H7 (cell line): ENCODE data around the gene GGA1. TPM values are rescaled to one million over a fixed set of nuclear protein-coding genes. Genes with fewer than 3 reads are reported as not detected.

Experiments
- DNase-seq: peaks from one replicate; pipeline ENCODE4 v3.0.0; 2012
- H3K27me3 ChIP-seq: 2 replicates; pipeline ENCODE4 v1.6.0; 2011; ENCODE audit warnings: mild to moderate bottlenecking, low read length; ENCODE audit not compliant: control insufficient read depth, insufficient read depth
- H3K36me3 ChIP-seq: replicated peaks from 2 replicates; pipeline ENCODE4 v1.5.1; 2011; ENCODE audit warnings: low read length; ENCODE audit not compliant: control insufficient read depth, insufficient read depth
- H3K4me3 ChIP-seq: 2 replicates; pipeline ENCODE4 v1.5.1; 2011; ENCODE audit warnings: low read depth, mild to moderate bottlenecking, control low read depth, low read length, moderate library complexity; ENCODE audit not compliant: insufficient read depth
- total RNA-seq: library from RNA; depleted of rRNA; stranded (reverse); fragments of >200 nt; shearing (Covaris generic); gene quantifications from 2 replicates; pipeline ENCODE4 v1.2.3, GENCODE V29; 2014

The GGA1 gene
- total RNA-seq, 1 experiment from 2014 or later = 67.9 TPM

DNA sequence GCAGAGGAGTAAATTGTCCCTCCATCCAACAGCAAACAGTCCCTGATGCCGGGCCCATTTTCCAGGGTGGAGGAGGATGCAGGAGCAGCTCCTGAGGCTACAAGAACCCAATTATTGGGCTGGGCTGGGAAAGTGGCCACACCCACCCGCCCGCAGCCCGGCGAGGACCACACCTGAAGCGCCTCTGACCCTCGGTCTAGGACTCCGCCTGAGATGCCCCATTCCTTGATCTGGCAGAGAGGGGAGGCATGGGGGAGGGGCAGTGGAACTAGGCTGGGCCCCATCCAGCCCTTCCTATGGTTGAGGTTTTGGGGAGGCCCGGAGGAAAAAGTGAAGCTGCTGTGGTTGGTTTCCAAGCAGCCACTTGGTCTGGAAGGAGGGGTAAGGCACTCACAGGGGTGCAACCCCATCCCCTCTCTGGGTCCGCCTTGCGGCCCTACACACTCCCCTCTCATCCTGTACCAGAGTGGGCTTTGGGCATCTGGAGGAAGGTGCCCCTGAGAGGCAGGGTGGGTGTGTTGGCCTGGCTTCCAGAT lies 64.4 kb downstream of the GGA1 start:
- no peaks in the 10 kb centered on the region for H3K36me3 ChIP-seq
- no peak for DNase-seq
- no peaks in the 10 kb centered on the region for H3K27me3 ChIP-seq
- H3K4me3 ChIP-seq = no peak overlapping the region

DNA sequence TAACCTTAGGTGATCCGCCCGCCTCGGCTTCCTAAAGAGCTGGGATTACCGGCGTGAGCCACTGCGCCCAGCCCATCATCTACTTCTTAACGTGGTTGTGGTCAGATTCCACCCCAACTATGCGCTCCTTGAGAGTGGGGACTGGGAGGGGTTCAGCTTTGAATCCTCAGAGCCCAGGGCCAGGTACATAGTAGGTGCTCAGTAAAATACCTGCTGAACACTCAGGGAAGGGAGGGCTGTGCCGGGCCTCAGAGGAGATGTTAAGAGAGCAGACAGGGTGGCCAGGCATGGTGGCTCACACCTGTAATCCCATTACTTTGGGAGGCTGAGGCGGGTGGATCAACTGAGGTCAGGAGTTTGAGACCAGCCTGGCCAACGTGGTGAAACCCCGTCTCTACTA lies 65.6 kb downstream of the GGA1 start:
- H3K4me3 ChIP-seq = no peak overlapping the region
- H3K27me3 ChIP-seq = no peaks in the 10 kb centered on the region
- no peaks in the 10 kb centered on the region for H3K36me3 ChIP-seq
- DNase-seq = no peak

DNA sequence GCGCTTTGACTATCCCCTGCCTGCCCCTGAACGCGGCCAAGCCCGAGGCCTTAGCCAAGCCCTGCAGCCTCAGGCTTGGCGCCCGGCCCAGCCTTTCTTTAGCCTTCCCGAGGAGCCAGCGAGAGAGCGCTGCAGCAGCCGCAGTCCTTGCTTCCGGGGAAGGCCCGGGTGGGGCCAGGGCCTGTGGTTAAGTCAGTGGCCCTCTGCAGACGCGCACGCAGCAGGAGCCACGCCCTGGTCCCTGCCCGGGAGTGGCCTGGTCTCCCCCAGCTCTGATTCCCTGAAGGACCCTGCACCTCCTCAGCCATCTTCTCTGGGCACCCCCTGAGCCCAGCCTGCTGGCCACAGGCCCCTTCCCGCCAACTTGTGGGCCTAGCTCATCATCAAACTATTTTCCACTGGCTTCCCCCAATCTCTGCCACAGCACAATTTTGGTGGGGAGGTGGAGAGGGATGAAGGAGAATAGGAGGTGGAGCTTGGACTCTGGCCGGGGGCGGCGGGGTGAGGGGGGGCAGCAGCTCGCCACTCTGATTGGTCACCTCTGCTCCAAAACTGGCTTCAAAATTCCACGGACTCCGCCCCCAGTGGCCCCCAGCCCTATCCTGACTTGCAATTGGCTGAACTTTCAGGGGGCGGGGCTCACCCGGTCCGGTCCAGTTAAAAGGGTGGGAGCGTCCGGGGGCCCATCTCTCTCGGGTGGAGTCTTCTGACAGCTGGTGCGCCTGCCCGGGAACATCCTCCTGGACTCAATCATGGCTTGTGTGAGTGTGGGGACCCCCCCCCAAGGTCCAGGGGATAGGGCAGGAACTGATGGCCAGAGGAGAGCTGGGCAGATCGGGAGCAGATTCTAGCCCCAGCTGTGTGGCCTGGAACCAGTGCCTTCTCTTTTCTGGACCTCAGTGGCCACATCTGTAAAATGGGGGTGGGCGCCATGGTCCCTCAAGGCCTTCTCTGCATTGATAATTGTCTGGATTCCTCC lies 66.6 kb downstream of the GGA1 start, which contains the start of gene LGALS1:
Gene LGALS1, plus strand, starts transcription at position 686 of the 979 bp plus-strand sequence. Its CDS starts 67 bp downstream, at position 753.
- Histone ChIP-seq H3K36me3 (no peaks in the 10 kb centered on the region), H3K4me3 (peak within 1 kb of the TSS; percentile 48), H3K27me3 (no peaks in the 10 kb centered on the region)
- peak; percentile 94 for DNase-seq

DNA sequence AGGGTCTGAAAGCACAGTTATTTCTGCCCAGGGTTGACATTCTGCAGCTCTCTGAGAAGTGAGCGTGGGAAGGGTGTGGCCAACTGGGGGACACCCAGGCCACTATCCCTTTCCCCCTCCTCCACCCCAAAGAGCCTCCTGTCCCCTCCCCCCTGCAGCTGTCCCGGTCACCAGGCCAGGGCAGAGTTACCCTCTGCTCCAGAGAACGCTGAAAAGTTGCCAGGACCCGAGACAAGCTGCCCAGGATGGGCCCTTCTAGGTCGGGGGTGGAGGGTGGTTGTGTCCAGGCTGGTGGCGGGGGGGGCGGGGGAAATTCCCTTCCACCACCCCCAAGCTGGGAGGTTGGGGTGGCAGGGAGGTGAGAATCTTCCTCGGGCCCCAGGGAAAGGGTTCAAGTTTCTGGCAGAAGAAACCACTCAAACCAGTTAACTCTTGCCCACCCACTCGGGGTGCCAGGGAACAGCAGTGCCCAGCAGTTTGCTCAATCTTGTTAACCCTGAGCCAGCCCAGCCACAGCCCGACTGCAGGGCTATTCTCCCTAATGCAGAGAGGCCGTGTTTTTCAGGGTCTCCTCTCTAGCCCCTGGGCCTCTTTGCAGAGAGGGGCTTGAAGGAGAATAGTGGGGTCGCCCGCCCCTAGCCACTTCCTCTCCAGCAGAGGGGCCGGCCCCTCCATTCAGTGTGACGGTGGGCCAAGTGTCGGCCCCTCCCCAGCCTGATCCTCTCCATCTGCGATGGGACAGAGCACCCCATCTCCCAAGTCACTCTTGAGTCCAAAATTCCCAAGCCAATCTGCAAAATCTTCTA lies 67.5 kb downstream of the GGA1 start:
- Histone ChIP-seq H3K4me3 (peak overlapping the region; percentile 48), H3K36me3 (no peaks in the 10 kb centered on the region), H3K27me3 (no peaks in the 10 kb centered on the region)
- DNase-seq = peak; percentile 59

DNA sequence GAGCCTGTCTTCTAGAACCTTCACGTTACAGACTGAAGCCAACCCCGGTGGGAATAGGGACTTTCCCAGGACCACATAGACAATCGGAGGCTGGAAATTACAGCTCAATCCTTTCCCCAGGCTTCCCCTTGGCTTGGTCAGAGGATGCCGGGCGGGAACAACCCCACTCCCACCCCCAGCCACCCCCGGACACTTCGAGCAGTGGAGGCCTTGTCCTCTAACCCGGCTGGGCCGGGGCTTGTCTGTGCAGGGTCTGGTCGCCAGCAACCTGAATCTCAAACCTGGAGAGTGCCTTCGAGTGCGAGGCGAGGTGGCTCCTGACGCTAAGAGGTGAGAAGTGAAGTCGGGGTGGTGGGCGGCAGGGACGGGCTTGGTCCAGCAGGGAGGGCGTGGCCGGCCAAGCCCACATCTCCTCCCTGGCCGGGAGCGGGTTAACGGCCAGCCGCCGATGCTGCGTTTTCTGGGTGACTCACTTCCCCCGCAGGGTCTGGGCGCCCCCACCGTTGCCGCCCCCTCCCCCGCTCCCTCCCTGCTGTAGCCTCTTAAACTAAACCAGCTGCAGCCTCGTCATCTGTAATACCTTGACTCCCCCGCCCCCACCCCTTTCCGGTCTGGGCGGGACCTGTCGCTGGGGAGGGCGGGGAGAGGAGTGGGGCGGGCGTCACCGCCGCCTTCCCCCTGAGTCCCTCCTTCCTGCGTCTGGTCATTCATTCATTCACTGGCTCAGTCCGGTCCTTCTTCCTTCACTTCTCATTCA lies 68.3 kb downstream of the GGA1 start:
- no peaks in the 10 kb centered on the region for H3K36me3 ChIP-seq

DNA sequence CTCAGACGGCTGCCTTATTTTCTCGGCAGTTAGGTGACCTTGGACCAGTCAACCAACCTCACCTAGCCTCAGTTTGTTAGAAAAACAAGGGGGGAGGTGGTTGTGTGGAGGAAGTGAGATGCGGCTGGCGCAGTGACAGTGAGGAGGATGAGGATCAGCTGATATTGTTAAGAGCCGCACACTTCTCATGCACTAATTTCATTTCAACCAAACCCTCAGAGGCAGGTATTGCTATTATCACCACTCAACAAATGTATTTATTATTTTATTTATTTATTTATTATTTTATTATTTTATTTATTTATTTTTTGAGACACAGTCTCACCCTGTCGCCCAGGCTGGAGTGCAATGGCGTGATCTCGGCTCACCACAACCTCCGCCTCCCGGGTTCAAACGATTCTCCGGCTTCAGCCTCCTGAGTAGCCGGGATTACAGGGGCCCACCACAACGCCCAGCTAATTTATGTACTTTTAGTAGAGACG lies 68.9 kb downstream of the GGA1 start:
- Histone ChIP-seq H3K4me3 (peak overlapping the region; percentile 20), H3K27me3 (no peaks in the 10 kb centered on the region), H3K36me3 (no peaks in the 10 kb centered on the region)
- no peak for DNase-seq

More for the DNA sequence above, 68.3 kb downstream of the GGA1 start:
- Histone ChIP-seq H3K4me3 (peak overlapping the region; percentile 48), H3K27me3 (no peaks in the 10 kb centered on the region)
- peak; percentile 95 for DNase-seq

DNA sequence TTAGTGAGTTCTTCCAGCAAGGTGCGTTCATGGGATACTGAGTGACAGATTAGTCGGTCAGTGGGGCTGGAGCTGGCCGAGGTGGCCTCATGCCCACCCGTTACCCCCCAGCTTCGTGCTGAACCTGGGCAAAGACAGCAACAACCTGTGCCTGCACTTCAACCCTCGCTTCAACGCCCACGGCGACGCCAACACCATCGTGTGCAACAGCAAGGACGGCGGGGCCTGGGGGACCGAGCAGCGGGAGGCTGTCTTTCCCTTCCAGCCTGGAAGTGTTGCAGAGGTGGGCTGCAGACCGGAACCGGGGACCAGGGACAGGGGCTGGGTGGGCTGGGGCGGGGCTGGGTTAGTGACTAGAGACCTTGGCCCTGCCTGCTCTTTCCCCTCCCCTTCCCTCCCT lies 69.7 kb downstream of the GGA1 start:
- H3K27me3 ChIP-seq = no peaks in the 10 kb centered on the region
- no peak overlapping the region for H3K4me3 ChIP-seq
- DNase-seq = peak; percentile 33
- no peaks in the 10 kb centered on the region for H3K36me3 ChIP-seq

DNA sequence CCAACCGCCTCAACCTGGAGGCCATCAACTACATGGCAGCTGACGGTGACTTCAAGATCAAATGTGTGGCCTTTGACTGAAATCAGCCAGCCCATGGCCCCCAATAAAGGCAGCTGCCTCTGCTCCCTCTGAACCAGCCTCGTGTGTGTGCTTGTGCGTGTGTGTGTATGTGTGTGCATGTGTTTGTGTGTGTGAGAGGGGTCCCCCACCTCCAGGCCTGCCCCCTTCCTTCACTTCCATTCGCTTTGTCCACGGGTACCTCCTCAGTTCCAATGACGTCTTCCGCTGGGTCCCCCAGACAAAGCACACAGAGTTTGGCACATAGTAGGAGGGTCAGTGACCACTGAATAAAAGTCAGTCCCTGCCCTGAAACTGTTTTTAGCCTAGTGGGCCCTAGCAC lies 71.0 kb downstream of the GGA1 start:
- DNase-seq = no peak
- Histone ChIP-seq H3K36me3 (no peaks in the 10 kb centered on the region), H3K27me3 (no peaks in the 10 kb centered on the region), H3K4me3 (no peak overlapping the region)

DNA sequence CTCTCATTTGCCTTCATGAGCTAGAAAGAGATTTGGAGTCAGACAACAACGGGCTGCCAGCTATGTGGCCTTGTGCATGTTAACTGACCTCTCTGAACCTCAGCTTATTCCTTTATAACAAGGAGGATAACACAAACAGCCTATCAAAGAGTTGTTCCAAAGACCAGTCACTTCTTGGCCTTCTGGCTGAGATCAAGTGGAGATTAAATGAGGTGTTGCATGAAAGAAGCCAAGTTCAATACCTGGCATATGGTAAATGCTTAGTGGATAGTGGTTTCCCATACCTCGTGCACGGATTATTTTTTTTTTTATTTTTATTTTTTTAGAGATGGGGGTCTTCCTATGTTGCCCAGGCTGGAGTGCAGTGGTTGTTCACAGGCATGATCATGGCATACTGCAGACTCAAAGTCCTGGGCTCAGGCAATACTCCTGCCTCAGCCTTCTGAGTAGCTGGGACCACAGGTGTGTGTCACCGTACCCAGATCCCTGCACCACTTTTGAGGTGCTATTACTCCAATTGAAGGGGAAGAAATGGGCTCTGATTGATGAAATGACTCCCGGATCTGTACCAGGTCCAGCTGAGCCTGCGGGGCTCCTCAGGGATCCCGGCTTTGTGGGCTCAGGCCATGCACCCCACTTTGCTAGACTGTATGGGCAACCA lies 71.7 kb downstream of the GGA1 start:
- Histone ChIP-seq H3K36me3 (no peaks in the 10 kb centered on the region), H3K4me3 (no peak overlapping the region), H3K27me3 (no peaks in the 10 kb centered on the region)
- DNase-seq = no peak

DNA sequence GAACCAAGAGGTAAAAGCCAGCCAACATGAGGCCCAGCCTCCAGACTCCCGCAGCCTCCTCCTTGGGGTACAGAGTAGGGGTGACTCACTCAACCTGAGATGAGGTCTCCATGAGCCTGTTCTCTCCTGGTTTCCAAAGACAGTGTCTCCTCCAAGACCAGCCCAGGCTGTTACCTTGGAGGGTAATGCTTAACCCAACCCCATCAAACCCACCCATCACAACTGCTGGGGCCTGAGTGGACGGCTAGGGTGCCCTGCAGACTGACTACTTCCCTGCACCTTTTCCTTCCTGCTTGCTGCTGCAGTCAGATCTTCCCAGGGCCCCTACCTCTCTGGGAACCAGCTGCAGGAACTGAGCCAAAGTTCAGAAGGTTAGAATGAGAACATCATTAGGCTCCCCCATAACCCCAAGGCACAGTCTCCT lies 72.4 kb downstream of the GGA1 start:
- no peak for DNase-seq
- Histone ChIP-seq H3K4me3 (no peak overlapping the region), H3K36me3 (no peaks in the 10 kb centered on the region), H3K27me3 (no peaks in the 10 kb centered on the region)

DNA sequence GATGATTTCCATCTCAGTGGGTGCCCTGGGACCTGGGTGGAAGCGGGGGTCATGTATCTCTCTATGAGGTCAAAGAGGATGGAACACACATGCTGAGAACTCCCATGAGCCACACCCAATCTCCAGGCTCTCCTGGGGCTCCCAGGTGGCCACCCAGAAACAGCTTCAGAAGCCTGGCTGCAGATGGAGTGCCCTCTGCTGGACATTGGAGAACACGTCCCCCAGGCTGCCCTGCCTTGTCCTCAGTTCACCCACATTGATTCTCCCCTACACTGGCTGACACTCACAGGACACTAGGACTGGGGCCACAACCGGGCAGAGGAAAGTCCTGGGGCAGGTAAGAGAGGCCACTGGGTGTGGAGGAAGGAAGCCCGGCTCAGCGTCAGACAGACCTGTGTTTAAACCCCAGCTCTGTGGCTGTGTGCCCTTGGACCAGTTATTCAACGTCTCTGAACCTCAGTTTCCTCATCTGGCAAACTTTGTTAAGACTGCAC lies 73.0 kb downstream of the GGA1 start:
- no peaks in the 10 kb centered on the region for H3K36me3 ChIP-seq
- H3K27me3 ChIP-seq = no peaks in the 10 kb centered on the region
- DNase-seq = peak; percentile 90
- H3K4me3 ChIP-seq = no peak overlapping the region
